ENCODE data around the gene BMP7.

BMP7 gene

DNA sequence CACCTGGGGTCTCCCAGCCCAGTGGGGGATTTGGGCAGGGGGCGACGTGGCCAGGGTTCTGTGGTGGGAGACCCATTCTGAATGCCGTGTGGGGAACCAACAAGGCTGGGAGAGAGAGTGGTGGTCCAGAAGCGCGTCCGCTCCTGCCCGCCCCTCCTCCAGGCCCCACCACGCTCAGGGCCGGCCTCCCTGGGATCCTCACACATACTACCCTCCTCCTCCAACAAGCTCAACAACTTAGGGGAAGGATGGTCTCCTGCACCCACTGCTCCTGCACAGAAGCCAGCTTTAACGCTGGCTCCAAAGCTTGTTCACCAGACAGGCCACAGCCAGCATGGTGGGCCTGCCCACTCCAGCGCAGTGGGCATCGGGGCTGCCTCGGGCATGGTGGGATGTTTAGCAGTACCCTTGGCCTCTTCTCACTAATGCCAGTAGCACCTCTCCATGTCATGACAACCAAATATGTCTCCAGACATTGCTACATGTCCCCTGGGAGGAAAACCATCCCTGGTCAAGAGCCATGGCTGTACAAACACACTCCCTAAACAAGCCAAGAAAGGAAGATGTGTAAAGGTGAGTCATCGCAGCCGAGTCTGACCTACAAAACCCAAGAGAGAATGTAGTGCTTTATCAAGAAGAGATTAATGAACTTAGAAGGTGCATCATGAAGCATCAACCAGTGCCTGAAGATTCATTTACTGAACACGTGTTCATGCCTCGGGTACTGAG lies 75.7 kb downstream of the BMP7 start:
- no peak for DNase-seq (ENCODE audit: low spot score)

DNA sequence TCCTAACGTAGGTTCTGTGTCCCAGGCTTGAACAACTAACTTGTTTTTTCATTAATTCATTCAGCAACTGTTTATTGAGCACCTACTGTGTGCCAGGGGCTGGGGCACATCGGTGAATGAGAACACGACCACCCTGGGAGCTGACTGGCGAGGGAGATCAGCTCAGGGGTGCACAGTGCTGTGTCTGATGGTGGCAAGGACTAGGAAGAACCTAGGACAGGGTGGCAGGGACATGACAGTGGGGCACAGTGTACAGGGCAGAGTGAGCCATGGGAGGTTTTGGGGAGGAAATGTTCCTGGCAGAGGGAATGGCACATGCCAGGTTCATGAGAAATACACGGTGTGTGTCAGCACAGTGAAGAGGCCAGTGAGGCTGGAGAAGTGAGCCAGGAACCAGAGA lies 76.7 kb downstream of the BMP7 start:
- DNase-seq (ENCODE audit: low spot score): no peak

DNA sequence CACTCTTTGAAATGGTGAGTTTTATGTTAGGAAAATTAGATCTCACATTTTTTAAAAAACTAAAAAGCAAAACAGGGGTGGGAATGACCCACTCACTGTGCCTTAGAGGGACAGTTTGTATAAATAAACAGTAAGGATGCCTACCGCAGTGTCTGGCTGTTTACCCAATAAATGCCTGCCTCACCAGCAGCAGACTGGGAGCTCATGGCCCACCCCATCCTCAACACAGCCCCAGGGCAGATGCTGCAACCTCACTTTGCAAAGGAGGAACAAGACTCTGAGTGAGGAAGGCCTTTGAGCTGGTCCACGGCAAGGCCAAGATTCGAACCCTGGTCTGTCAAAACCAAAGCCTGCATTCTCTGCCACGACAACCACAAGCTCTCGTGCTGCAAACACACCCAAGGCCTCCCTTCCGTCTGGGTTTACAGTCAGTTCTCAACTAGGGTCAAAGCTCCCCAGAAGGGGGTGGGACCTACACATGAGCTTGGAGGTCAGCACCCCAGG lies 77.8 kb downstream of the BMP7 start:
- no peak for DNase-seq (ENCODE audit: low spot score)

DNA sequence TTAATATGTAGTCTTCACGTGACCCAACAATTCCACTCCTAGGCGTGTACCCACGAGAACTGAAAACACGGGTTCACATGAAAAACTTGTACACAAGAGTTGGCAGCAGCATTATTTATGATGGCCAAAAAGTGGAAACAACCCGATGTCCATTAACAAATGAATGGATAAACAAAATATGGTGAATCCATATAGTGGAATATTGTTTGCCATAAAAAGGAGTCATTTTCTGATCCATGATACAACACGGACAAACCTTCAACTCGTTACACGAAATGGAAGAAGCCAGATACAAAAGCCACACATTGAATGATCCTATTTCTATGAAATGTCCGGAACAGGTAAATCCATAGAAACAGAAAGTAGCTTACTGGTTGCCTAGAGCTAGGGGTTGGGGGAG lies 78.4 kb downstream of the BMP7 start:
- DNase-seq (ENCODE audit: low spot score): no peak

DNA sequence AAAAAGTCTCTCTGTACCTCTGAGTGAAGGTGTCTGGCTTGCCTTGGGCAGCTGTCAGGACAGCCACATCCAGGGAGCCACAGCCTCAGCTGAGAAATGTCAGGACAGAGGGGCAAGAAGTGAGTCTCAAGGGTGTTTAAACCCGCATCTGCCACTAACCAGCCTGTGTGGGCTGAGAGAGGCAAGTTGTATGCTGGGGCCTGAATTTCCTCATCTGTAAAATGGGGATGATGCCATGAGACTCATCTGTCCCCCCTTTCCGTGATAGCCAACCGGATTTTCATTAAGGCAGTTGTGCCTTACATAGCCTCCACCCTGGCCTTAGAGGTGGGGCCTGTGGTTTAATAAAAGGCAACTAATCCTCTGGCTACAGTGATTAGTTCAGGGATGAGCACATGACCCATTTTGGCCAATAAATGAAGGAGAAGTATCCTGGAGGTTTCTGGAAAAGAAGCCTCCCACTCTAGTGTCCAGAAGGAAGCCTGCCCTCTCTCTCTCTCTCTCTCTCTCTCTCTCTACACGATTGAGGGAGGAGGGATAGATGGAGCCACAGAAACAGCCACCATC lies 79.3 kb downstream of the BMP7 start:
- DNase-seq (ENCODE audit: low spot score): no peak

DNA sequence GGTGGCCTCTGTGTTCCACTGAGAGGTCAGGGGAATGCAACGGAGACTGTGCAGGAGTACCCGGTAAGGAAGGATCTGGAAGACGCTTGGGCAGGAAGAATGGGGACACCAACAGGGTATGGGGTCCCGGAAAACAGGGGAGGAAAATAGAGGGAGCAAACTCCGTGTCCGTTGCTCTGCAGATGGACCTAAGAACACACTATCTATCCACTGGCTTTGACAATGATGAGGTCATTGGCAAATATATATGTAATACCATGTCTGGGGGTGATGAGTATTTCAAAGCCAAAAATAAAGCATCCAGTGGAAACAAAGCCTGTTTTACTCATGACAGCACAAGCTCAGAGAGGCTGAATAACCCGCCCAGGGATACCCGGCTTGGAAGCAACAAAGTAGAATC lies 80.2 kb downstream of the BMP7 start:
- DNase-seq (ENCODE audit: low spot score): no peak

DNA sequence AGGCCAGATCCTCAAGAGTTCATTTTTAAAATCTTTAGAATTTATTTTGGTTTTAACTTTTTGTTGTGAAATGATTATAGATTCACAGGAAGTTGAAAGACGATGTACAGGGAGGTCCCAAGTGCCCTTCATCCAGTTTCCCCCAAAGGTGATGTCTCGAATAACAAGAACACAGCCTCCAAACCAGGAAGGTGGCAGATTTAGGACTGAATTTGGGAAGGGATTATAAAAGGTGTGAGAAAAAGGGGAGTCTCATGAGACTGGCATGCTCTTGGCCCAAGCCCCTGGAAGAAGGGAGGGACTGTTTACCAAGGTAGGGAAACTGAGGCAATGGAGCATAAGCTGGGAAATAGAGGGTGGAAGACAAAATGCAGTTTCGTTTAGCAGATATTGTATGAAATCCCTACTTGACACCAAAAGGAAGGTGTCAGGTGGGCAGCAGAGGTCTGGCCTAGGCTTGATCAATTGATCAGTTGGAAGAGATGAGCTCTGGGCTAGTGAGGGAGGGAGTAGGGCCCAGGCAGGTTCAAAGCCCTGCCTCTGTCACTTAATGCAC lies 81.2 kb downstream of the BMP7 start:
- DNase-seq (ENCODE audit: low spot score): no peak

DNA sequence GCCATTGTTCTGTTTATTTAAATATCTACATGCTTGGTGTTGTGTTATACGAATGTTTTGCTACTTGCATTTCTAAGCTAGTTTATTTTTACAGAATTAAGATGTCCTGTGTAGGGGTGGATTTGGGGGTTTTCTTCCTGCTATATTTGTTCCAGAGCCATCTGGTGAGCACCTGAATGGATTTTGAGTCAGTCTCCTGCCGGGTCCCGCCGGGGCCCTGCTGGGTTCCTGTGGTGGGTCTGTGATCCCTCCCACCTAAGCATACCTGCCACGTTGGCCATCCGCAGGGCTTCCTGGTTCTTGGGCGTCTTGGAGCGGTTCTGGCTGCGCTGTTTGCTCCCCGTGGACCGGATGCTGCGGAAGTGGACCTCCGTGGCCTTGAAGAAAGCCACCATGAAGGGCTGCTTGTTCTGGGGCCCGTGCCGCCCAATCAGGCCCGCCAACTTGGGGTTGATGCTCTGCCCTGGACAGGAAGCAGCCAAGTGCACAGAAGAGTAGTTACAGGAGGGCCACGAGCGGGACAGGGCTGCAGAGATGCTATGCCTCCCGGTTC lies 82.9 kb downstream of the BMP7 start:
- DNase-seq (ENCODE audit: low spot score): no peak

DNA sequence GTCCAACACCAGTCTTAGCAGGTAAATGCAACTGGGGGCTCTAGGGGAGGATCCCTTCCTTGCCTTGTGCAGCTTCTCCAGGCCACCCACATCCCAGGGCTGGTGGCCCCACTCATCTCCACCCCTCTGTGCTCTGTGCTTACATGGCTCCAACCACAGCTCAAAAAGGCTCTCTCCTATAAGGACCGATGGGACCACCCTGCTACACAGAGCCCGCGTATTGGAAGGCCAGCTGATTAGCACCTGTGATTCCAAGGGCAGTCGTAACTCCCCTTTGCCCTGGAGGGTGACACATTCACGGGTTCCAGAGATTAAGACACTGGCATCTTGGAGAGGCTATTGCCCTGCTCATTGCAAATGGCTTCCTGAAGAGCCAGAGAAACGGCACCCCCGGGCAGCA lies 84.8 kb downstream of the BMP7 start:
- DNase-seq (ENCODE audit: low spot score): no peak

DNA sequence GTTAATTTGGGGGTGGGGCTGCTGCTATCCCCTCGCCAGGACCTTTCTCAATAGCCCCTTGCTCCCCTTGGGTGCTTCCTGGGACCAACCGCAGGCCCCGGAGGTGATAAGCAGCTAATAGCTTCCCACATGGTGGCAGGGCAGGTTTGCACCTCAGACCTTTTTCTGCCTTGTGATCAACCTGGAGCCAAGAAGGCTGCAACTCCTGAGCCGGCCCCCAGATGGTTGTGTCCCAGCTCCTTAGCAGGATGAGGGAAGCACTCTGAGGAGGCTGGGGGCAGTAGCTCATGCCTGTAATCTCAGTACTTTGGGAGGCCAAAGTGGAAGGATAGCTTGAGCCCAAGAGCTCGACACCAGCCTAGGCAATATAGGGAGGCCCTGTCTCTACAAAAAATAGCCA lies 85.5 kb downstream of the BMP7 start:
- no peak for DNase-seq (ENCODE audit: low spot score)

DNA sequence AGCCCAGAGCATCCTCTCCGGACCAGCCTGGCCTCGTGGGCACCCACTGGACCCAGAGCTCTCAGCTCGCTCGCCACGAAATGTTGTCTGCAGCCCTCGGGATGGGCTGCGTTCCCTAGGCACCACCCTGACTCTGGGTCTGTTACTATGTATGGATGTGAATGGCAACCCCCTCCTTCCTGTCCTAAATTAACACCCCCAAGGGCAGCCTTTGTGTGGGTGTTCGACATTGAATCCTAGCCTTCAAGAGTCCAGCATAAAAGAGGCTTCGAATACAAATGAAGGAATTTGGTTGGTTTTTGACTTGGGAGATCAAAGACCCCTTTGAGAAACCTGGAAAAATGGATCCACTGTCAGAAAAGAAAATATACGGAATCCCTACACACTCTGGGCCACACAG lies 86.1 kb downstream of the BMP7 start:
- no peak for DNase-seq (ENCODE audit: low spot score)

DNA sequence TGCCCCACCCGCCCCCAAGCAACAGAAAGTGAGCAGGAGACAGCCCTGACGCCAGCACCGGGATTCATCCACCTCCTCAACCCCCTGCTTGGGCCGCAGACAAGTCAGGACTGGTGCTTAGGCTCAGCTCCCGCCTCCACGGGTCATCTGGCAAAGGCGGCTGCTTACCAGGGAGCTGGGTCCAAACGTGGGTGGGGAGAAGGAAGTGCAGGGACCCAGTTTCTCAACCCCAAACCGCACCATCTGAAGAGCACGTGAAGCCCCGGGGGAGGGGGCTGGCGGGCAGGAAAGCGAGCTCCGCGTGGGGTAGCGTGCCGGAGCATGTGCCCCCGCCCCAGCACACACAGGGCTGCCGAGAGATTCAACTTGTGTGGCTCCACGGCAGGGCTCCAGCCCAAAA lies 87.2 kb downstream of the BMP7 start:
- DNase-seq (ENCODE audit: low spot score): no peak

DNA sequence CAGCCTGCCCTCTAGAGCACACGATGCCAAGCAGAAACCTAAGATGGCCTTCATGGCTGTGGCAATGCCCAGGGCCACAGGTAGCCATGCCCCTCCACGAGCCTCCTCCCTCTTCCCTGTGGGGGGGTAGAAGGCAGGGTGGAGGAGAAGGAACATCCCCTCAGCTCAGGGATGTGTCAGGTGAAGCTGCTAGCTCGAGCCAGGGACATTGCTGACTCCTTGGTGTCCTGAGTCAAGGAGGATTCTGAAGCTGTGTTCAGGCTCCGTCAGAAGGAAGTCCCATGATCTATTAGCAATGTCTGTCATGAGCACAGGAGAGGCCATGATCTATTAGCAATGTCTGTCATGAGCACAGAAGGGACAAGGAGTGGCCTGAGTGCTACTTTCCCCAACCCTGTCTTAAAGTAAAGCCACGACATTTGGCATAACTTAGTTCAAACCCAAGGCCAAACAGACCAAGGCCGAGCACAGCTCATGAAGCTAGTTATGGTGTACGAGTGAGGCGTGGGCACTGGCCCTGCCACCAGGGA lies 87.8 kb downstream of the BMP7 start:
- DNase-seq (ENCODE audit: low spot score): no peak

DNA sequence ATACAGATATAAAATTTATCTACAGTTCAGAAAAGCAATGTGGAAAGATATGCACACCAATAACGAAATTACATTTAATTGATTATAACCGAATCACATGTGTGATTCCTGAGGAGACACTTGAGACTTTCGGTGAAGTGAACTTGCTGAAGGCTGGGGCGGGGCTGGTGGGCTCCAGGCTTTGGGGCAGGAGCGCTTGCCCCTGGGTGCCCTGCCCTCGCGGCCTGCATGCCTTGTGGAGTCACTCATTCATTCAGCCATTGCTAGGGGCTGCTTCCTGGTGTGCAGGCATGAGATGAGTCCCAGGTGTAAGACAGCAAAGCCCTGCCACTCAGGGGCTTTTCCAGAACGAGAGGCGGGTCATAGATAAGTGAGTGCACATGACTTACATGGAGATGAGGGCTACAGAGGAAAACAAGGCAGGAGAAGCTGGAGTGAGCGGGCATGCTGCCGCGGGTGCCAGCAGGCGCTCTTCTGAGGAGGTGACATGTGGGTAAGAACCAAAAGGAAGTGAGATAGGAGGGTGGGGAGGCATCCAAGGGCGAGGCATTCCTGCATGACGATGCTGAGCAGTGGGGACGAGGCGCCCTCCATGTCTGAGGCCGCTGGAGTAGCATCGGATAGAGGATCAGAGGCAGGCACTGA lies 88.7 kb downstream of the BMP7 start:
- DNase-seq (ENCODE audit: low spot score): no peak

DNA sequence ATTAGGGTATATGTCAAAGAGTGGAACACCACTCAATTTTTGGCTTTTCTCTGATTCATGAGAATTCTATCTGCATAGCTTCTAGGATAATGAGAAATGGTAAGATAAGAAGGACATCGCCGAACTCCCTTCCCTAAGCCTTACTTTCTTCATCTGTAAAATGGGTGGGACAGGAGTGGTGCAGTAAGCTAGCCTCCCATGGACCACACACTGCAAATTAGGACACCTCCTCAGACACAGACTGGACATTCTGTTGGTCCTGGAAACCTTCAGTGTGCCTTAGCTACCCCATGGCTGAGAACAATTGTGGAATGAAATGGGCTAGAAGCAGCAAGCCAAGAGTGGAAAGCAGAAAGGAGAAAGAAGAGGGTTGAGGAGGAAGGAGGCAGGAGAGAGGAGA lies 89.6 kb downstream of the BMP7 start:
- DNase-seq (ENCODE audit: low spot score): no peak

DNA sequence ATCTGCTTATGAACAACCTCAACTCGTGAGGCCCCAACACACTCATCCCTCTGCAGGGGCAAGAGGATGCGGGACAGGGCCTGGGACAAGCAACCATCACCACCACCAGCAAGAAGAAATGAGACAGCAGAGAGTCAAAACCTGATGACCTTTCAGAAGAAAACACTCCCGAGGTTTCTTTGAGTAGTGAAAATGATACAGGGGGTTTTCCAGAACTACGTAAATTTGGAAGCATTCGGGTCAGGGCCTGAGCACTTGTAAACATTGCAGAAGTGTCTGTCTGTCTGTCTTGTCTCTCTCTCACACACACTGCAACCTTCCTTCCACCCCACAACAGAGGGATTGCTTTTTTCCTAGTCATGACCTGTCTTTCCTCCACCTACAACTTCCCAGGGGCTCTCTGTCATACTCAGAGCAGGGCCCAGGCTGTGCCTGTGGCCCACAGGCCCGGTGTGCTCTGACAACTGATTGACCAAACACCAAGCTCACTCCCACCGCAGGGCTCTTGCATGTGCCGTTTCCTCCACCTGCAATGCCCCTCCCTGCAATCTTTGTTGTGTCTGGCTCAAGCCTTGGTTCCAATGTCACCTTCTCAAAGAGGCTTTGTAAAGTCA lies 90.9 kb downstream of the BMP7 start:
- no peak for DNase-seq (ENCODE audit: low spot score)

DNA sequence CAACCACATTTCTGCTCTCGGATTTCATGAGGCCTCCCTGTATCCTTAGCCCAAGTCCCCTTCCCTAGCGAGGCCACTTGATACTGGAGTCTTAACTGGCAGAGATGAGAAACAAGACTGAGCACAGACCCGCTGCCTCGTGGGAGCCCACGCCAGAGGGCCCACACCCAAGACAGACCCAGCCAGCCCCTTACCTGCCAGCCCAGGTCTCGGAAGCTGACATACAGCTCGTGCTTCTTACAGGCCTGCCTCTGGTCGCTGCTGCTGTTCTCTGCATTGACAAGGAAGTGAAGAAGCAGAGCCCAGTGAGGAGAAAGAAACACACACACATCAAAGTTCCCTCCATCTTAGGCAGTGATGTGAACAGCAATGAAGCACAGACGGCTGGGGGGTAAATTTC lies 91.7 kb downstream of the BMP7 start:
- no peak for DNase-seq (ENCODE audit: low spot score)

DNA sequence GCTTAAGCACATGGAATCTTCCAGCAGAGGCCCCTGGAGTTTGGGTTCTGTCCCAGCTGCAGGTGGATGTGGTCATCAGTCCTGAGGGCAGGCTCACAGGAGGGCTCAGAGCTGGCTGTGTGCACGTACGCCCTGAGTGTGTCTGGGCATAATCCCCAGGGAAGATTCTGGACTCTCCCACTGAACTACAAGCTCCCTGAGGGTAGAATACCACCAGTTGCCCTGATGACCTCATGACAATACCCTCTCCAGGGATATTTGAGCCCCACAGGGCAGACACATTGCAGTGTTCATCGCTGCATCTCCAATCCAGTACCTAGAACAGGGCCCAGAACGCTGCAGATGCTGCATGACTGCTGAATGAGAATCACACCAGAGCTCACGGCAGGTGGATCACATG lies 92.5 kb downstream of the BMP7 start:
- DNase-seq (ENCODE audit: low spot score): no peak

DNA sequence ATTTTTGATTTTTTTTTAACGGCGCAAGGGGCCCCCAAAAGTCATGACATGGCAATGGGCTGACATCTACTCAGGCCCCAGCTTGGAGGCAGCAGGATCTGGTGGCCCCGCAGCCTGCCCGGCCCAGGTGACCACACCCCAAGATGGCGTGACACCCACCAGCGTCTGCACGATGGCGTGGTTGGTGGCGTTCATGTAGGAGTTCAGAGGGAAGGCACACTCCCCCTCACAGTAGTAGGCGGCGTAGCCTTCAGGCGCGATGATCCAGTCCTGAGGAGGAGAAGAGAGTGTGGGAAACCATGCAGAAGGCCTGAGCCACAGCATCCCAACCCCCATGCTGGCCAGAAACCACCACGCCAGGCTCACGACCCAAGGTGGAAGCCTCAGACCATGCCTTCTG lies 93.4 kb downstream of the BMP7 start:
- no peak for DNase-seq (ENCODE audit: low spot score)

DNA sequence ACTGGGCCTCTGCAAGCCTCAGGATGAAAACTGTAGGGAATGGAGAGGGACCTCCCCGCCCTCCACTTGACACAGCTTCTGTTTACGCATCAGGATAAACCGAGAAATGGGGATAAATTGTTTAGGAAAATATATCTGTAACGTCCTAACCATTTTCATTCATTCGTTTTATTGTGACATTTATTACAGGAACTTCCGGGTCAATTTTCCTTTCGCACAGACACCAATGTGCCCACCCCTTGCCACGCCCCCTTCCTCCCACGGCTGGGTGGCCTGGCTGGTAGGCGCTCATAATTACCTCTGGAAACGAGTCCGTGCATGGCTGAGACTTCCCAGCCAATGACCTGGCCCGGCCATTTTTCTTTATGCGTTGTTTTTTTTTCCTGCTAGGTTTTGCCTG lies 96.1 kb downstream of the BMP7 start:
- no peak for DNase-seq (ENCODE audit: low spot score)

DNA sequence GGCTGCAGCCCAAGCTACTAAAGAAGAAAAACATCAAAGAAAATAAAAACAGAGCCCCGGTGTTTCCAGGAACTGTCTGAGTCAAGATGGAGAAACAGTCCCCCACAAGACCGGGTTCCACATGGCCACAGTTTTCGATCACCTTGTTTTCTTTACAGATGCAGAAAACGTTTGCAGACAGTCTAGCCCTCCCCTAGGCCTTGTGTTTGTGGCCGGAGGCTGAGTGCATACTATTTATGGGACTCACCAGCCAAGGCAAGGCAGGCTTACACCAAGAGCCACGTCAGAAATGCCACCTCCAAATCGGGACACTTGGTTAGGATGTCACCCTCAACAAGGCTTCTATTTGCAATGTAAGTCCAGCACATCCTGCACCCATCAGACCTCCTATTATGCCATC lies 97.3 kb downstream of the BMP7 start:
- no peak for DNase-seq (ENCODE audit: low spot score)

DNA sequence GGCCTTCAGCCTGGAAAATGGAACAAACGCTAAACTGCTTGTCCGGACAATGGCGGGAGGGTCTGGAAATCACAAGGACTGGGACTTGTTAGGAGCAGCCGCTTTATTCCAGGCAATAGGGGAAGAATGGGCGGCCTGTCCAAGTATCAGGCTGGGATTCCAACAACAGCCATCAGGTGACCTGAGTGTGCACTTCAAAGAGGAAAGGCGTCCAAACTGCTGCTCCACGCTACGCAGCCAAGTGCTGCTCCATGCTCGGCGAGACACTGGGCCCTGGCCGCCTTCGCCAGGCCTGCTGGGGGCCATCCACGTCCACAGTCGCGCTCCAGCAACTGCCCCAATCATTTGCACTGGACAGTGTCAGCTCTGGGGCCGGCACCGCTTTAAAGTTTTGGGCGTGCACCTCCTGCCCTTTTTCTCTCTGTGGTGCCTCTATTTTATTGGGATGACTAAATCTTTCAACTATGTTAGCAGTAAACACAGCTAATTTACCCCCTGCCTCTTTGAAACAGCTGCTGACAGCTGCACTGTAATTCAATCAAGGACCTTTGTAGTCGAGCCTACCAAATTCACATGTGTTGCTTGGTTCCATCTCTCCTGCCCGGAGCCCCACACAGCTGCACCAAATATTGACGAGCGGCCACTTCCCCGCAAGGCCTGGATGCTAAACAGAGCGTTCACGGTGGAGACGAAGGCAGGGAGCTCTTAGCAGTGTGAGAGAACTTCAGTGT lies 98.3 kb downstream of the BMP7 start:
- DNase-seq (ENCODE audit: low spot score): peak; percentile 98

Measured in SW480 (cell line).